Spleen (tissue), 11 donors: Measurements from ENCODE around the gene CDC42EP1. TPM values are rescaled to one million over a fixed set of nuclear protein-coding genes. Genes with fewer than 3 reads are reported as not detected.
"Not testable (repeated sequence)": the region's sequence is repeated elsewhere in the genome, so short reads cannot be mapped to it uniquely, and the experiment has no call there.

Experiments used
- DNase-seq: peaks from one replicate; pipeline ENCODE4 v3.0.0-alpha.2; 2020
- H3K27ac ChIP-seq, 8 donors: fragments of 200-600 bp; sonication (generic) in 7 of 8; 1 replicate in 4 of 8; 2 replicates in 4 of 8; pipeline versions ENCODE4 v1.5.0 to v1.8.0; 2016 to 2021; ENCODE audit warnings: inconsistent platforms in 4 of 8, mild to moderate bottlenecking in 4 of 8, moderate library complexity in 1 of 8
- H3K27me3 ChIP-seq, 7 donors: fragments of 200-600 bp; sonication (generic) in 6 of 7; replicated peaks in 1 of 7; 1 replicate in 4 of 7; 2 replicates in 3 of 7; pipeline versions ENCODE4 v1.5.0 to v1.8.0; 2016 to 2021; ENCODE audit warnings: inconsistent platforms in 3 of 7, mild to moderate bottlenecking in 1 of 7
- H3K36me3 ChIP-seq, 6 donors: fragments of 200-600 bp; sonication (generic) in 5 of 6; 1 replicate in 4 of 6; 2 replicates in 2 of 6; pipeline versions ENCODE4 v1.5.0 to v1.8.0; 2016 to 2021; ENCODE audit warnings: inconsistent platforms in 2 of 6
- H3K4me1 ChIP-seq, 6 donors: fragments of 200-600 bp; sonication (generic) in 5 of 6; 1 replicate in 3 of 6; 2 replicates in 3 of 6; pipeline versions ENCODE4 v1.5.0 to v1.8.0; 2016 to 2021; ENCODE audit warnings: inconsistent platforms in 3 of 6
- H3K4me3 ChIP-seq, 8 donors: fragments of 200-600 bp; sonication (generic) in 7 of 8; 1 replicate in 4 of 8; 2 replicates in 4 of 8; pipeline versions ENCODE4 v1.5.0 to v1.8.0; 2016 to 2021; ENCODE audit warnings: inconsistent platforms in 4 of 8, mild to moderate bottlenecking in 4 of 8, moderate library complexity in 2 of 8
- H3K9me3 ChIP-seq, 8 donors: fragments of 200-600 bp; sonication (generic) in 7 of 8; 1 replicate in 4 of 8; 2 replicates in 4 of 8; pipeline versions ENCODE4 v1.5.0 to v1.8.0; 2016 to 2021; ENCODE audit warnings: inconsistent platforms in 4 of 8
- CTCF ChIP-seq, 11 experiments: fragments of 200-600 bp in 7 of 11; fragments of 450-650 bp in 4 of 11; sonication (generic) in 4 of 11; IDR thresholded peaks in 8 of 11; conservative IDR thresholded peaks in 3 of 11; 1 replicate in 7 of 11; 2 replicates in 4 of 11; pipeline versions ENCODE4 v1.4.0 to v1.8.0; 2016 to 2021; ENCODE audit warnings: antibody characterized with exemption in 11 of 11, inconsistent platforms in 4 of 11, mild to moderate bottlenecking in 1 of 11
- POLR2A ChIP-seq, 3 donors: fragments of 450-650 bp; IDR thresholded peaks; one replicate each; pipeline ENCODE4 v1.5.1; 2017; ENCODE audit warnings: antibody characterized with exemption in 3 of 3, mild to moderate bottlenecking in 1 of 3
- POLR2AphosphoS5 ChIP-seq, 3 donors: sonication (generic); formaldehyde crosslinking; IDR thresholded peaks; one replicate each; pipeline ENCODE4 v1.5.1; 2017; ENCODE audit warnings: antibody characterized with exemption in 3 of 3
- WGBS, 5 donors: extraction: QIAGEN DNeasy Blood & Tissue Kit in 3 of 5; methylation state at CpG; one replicate each; pipeline versions ENCODE4 v1.1.5 to v1.1.7; 2013 to 2018; 5-methylcytosine and 5-hydroxymethylcytosine counted together
- intact Hi-C: fragments of 100-400 bp; cut with DNase I; formaldehyde crosslinking; loops from one replicate; pipeline ENCODE4 v1.15.0; 2023; ENCODE audit warnings: low total_unique reads
- polyA plus RNA-seq, 3 donors: library from polyadenylated mRNA; stranded (reverse); fragments of 200-250 nt; gene quantifications; one replicate each; pipeline ENCODE4 v1.2.1, GENCODE V29; 2013
- total RNA-seq, 7 donors: library from RNA; depleted of rRNA in 3 of 7; stranded (reverse); fragments of >200 nt in 3 of 7; fragmentation: NEBNext Ultra II Directional in 4 of 7; extraction: Animal tissue kit (Norgen Biotek cat#: 25700) in 4 of 7; gene quantifications; one replicate each; pipeline versions ENCODE4 v1.1.0 to v1.2.1, GENCODE V29; 2016 to 2021
- donor health status: healthy with polysubstance abuse.
- donor health status: DM: no; HTN: no; CAD: no; lungs with moderate emphysema.
- donor health status: DM: no; HTN: no; CAD: no.
- donor health status: Bipolar disorder and iron deficiency.
- donor health status: healthy.
- donor health status: DM: no; HTN: no; CAD: no.
- donor health status: DM: yes; HTN: yes; CAD: no.

Gene CDC42EP1
- total and polyA plus RNA-seq, 10 donors, result 4.6 to 35.7 (median 20.1) TPM

GRCh38 chr22:37582526-37582925 lies 22.2 kb downstream of the CDC42EP1 start:
- Histone ChIP-seq H3K9me3 (no peaks in the 10 kb centered on the region), H3K4me3 (no peak overlapping the region), H3K27me3 (peaks cover 0 to 9% (median 0%) of the 10 kb centered on the region in 7 donors), H3K4me1 (peaks cover 20 to 38% (median 30%) of the 10 kb centered on the region in 6 donors), H3K27ac (no peak overlapping the region), H3K36me3 (no peaks in the 10 kb centered on the region)
- intact Hi-C loops, result no loop called here
- DNase-seq, result no peak
- WGBS, 5 donors, result 61 to 80% (median 69%) methylated on average over 4 of the region's 4 CpGs
- TF ChIP-seq POLR2AphosphoS5 (IDR thresholded peaks at IDR 0.05) (no peak), CTCF (IDR thresholded peaks at IDR 0.05 in 8 of 11, conservative IDR thresholded peaks at IDR 0.05 in 3 of 11) (no peak), POLR2A (IDR thresholded peaks at IDR 0.05) (no peak)

- peaks cover 9 to 53% (median 29%) of the 10 kb centered on the region in 6 donors for H3K4me1 ChIP-seq
- TF ChIP-seq POLR2A (IDR thresholded peaks at IDR 0.05) (no peak), CTCF (IDR thresholded peaks at IDR 0.05 in 8 of 11, conservative IDR thresholded peaks at IDR 0.05 in 3 of 11) (no peak), POLR2AphosphoS5 (IDR thresholded peaks at IDR 0.05) (no peak)
- intact Hi-C loops, result no loop called here
- H3K36me3 ChIP-seq, result no peaks in the 10 kb centered on the region
- WGBS, 5 donors, result 59 to 84% (median 70%) methylated on average over 8 to 11 of the region's 11 CpGs
- H3K27ac ChIP-seq, result peak overlapping the region in 6 of 8 donors; percentile 36 to 72 (median 51)
- no peak overlapping the region for H3K4me3 ChIP-seq
- H3K9me3 ChIP-seq, result no peaks in the 10 kb centered on the region
- DNase-seq, result no peak
- H3K27me3 ChIP-seq, result peaks cover 0 to under 1% (median 0%) of the 10 kb centered on the region in 7 donors
Observed at GRCh38 chr22:37588546-37589215, 28.4 kb downstream of the CDC42EP1 start.

GRCh38 chr22:37589636-37590035 lies 29.4 kb downstream of the CDC42EP1 start:
- Histone ChIP-seq H3K27me3 (no peaks in the 10 kb centered on the region), H3K9me3 (no peaks in the 10 kb centered on the region), H3K4me1 (peaks cover 9 to 53% (median 29%) of the 10 kb centered on the region in 6 donors), H3K4me3 (no peak overlapping the region), H3K36me3 (no peaks in the 10 kb centered on the region), H3K27ac (peak overlapping the region in 7 of 8 donors; percentile 14 to 72 (median 62))
- no peak for DNase-seq
- 78 to 88% (median 87%) methylated on average over 5 of the region's 5 CpGs for WGBS, 5 donors
- no peak for TF ChIP-seq CTCF (IDR thresholded peaks at IDR 0.05 in 8 of 11, conservative IDR thresholded peaks at IDR 0.05 in 3 of 11)
- TF ChIP-seq POLR2A (IDR thresholded peaks at IDR 0.05), result no peak
- intact Hi-C loops, result loop anchor here (10.0 kb wide), 1 partner anchor 55 kb away; no protein-coding TSS in a partner anchor

GRCh38 chr22:37591081-37591480 lies 30.8 kb downstream of the CDC42EP1 start:
- H3K4me1 ChIP-seq, result peaks cover 9 to 53% (median 29%) of the 10 kb centered on the region in 6 donors
- DNase-seq, H3K4me3 ChIP-seq, H3K27me3 ChIP-seq, H3K36me3 ChIP-seq, H3K9me3 ChIP-seq: not testable (repeated sequence)
- intact Hi-C loops, result loop anchor here (10.0 kb wide), 1 partner anchor 56 kb away; no protein-coding TSS in a partner anchor
- peak overlapping the region in 5 of 8 donors; percentile 58 to 72 (median 63) for H3K27ac ChIP-seq
- WGBS, 5 donors, result 83 to 91% (median 85%) methylated on average over 6 of the region's 6 CpGs
